Neuronal stem cell (in vitro differentiated cells): ENCODE results near the gene POC1A.

Experiments used
- DNase-seq: peaks from one replicate; pipeline ENCODE4 v3.0.0-alpha.2; 2013; ENCODE audit warnings: low spot score
- H2AFZ ChIP-seq: one replicate; pipeline ENCODE4 v1.6.1; 2013; ENCODE audit warnings: mild to moderate bottlenecking, low read length, inconsistent platforms
- H2AK5ac ChIP-seq: 2 replicates; pipeline ENCODE4 v1.6.1; 2013; ENCODE audit warnings: low read depth, mild to moderate bottlenecking, inconsistent platforms, low read length, moderate library complexity, mixed read lengths
- H2BK120ac ChIP-seq: 2 replicates; pipeline ENCODE4 v1.6.1; 2013; ENCODE audit warnings: low read depth, mild to moderate bottlenecking, inconsistent platforms, low read length, moderate library complexity, mixed read lengths
- H2BK12ac ChIP-seq: one replicate; pipeline ENCODE4 v1.6.1; 2013; ENCODE audit warnings: low read length, inconsistent platforms
- H2BK15ac ChIP-seq: 2 replicates; pipeline ENCODE4 v1.6.1; 2013; ENCODE audit warnings: mild to moderate bottlenecking, low read length, inconsistent platforms, mixed read lengths
- H2BK5ac ChIP-seq: one replicate; pipeline ENCODE4 v1.6.1; 2013; ENCODE audit warnings: inconsistent platforms, mild to moderate bottlenecking, low read length, moderate library complexity
- H3K14ac ChIP-seq: one replicate; pipeline ENCODE4 v1.6.1; 2013; ENCODE audit warnings: low read length, inconsistent platforms
- H3K18ac ChIP-seq: 2 replicates; pipeline ENCODE4 v1.6.1; 2013; ENCODE audit warnings: low read length, inconsistent platforms
- H3K23ac ChIP-seq: 2 replicates; pipeline ENCODE4 v1.6.1; 2013; ENCODE audit warnings: low read depth, mild to moderate bottlenecking, mixed read lengths, low read length, inconsistent platforms; ENCODE audit not compliant: poor library complexity
- H3K27ac ChIP-seq: replicated peaks from 3 replicates; pipeline ENCODE4 v1.5.1; 2013; ENCODE audit warnings: low read length, inconsistent platforms
- H3K27me3 ChIP-seq, 3 experiments: 2 replicates each; pipeline ENCODE4 v1.6.1; 2013; ENCODE audit warnings: low read length in 3 of 3, mild to moderate bottlenecking in 2 of 3, inconsistent platforms in 1 of 3, low read depth in 1 of 3, mixed read lengths in 1 of 3, moderate library complexity in 1 of 3; ENCODE audit not compliant: control insufficient read depth in 3 of 3, insufficient read depth in 3 of 3
- H3K36me3 ChIP-seq, 2 donors: replicated peaks in 1 of 2; 2 replicates each; pipeline ENCODE4 v1.6.1; 2013; ENCODE audit warnings: low read length in 2 of 2; ENCODE audit not compliant: control insufficient read depth in 2 of 2, insufficient read depth in 2 of 2
- H3K4ac ChIP-seq: 2 replicates; pipeline ENCODE4 v1.6.1; 2013; ENCODE audit warnings: inconsistent platforms, mild to moderate bottlenecking, low read length, moderate library complexity
- H3K4me1 ChIP-seq, 2 donors: 1 replicate in 1 of 2; 2 replicates in 1 of 2; pipeline ENCODE4 v1.6.1; 2013; ENCODE audit warnings: low read length in 2 of 2, low read depth in 1 of 2; ENCODE audit not compliant: control insufficient read depth in 2 of 2, insufficient read depth in 1 of 2
- H3K4me2 ChIP-seq: one replicate; pipeline ENCODE4 v1.6.1; 2013; ENCODE audit warnings: mild to moderate bottlenecking, low read length, inconsistent platforms; ENCODE audit not compliant: insufficient read depth, poor library complexity, severe bottlenecking
- H3K4me3 ChIP-seq, 2 donors: 2 replicates each; pipeline ENCODE4 v1.5.1; 2013; ENCODE audit warnings: low read length in 2 of 2, mild to moderate bottlenecking in 2 of 2, inconsistent platforms in 1 of 2, moderate library complexity in 1 of 2
- H3K79me1 ChIP-seq: one replicate; pipeline ENCODE4 v1.6.1; 2013; ENCODE audit warnings: low read depth, mild to moderate bottlenecking, inconsistent platforms, low read length, moderate library complexity
- H3K9ac ChIP-seq: one replicate; pipeline ENCODE4 v1.6.1; 2013; ENCODE audit warnings: mild to moderate bottlenecking, low read depth, low read length, inconsistent platforms; ENCODE audit not compliant: poor library complexity
- H3K9me3 ChIP-seq, 2 donors: replicated peaks in 1 of 2; 2 replicates each; pipeline versions ENCODE3 to v1.6.1; 2013; ENCODE audit warnings: low read length in 2 of 2, mild to moderate bottlenecking in 2 of 2, inconsistent platforms in 1 of 2, low read depth in 1 of 2, mixed read lengths in 1 of 2, moderate library complexity in 1 of 2; ENCODE audit not compliant: control insufficient read depth in 2 of 2, insufficient read depth in 1 of 2
- H4K8ac ChIP-seq: one replicate; pipeline ENCODE4 v1.6.1; 2013; ENCODE audit warnings: low read depth, mild to moderate bottlenecking, inconsistent platforms, low read length, moderate library complexity
- H4K91ac ChIP-seq: one replicate; pipeline ENCODE4 v1.6.1; 2013; ENCODE audit warnings: low read length, low read depth, mild to moderate bottlenecking, inconsistent platforms; ENCODE audit not compliant: poor library complexity
- WGBS, 2 donors: extraction: QIAGEN DNeasy Blood & Tissue Kit; methylation state at CpG; one replicate each; pipeline ENCODE4 v1.1.7; 2013; ENCODE audit warnings: missing lambda C conversion rate in 2 of 2, mixed read lengths in 1 of 2; ENCODE audit not compliant: insufficient read length in 2 of 2, insufficient replicate concordance in 1 of 2; ENCODE audit errors: extremely low coverage in 2 of 2; 5-methylcytosine and 5-hydroxymethylcytosine counted together

The POC1A gene

DNA sequence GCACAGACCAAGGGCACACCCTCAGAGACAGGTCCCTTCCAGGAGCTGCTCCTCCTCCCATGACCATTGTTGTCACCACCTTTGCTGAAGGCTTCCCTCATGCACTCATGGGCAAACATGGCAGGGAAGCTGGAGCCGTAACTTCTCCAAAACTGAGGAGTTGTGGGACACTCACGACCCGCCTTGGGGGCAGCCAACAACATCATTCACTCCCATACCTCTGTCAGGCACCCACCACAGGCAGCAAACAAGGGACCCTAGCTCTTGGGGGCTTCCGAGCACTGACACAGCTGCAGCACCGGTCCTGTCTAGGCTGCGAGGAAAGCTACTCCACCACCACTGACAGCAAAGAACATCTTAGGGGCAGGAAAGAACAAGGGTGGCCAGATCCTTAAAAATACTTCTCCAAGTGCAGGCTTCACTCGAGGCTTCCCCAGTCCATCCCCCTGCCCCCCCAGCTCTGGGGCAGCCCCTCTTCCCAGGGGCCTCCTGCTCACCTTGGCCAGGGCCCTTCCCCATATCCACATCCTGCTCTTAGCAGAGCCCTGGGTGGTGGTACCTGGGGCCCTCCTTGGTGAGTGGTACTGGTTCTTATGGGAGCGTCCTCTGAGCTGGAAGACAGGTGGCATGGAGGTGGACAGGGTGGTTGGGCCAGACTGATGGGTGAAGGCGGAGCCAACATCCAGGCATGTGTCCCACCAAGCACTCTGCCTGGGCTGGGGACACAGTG, 69.8 kb downstream of the POC1A start:
- H4K91ac ChIP-seq: peak overlapping the region; percentile 31
- no peak for DNase-seq
- no peak overlapping the region for H3K23ac ChIP-seq
- no peak overlapping the region for H3K27ac ChIP-seq
- peaks cover 11 to 19% of the 10 kb centered on the region in 2 donors for H3K4me1 ChIP-seq
- no peak overlapping the region for H3K4me2 ChIP-seq
- no peak overlapping the region for H2BK15ac ChIP-seq
- WGBS, 2 donors: no CpG with 5 or more reads among the region's 9 CpGs
- peak overlapping the region in 1 of 2 donors; percentile 43 for H3K4me3 ChIP-seq
- peak overlapping the region; percentile 54 for H2AK5ac ChIP-seq
- H4K8ac ChIP-seq: no peak overlapping the region
- peaks cover 0 to 3% of the 10 kb centered on the region in 2 donors for H3K36me3 ChIP-seq
- no peak overlapping the region for H3K18ac ChIP-seq
- peaks cover 0 to 3% of the 10 kb centered on the region in 2 donors for H3K9me3 ChIP-seq
- H3K79me1 ChIP-seq: peaks cover 2% of the 10 kb centered on the region
- H3K4ac ChIP-seq: no peak overlapping the region
- H3K9ac ChIP-seq: peak overlapping the region; percentile 72
- no peak overlapping the region for H2BK120ac ChIP-seq
- no peaks in the 10 kb centered on the region for H3K27me3 ChIP-seq
- no peak overlapping the region for H3K14ac ChIP-seq
- H2BK5ac ChIP-seq: no peak overlapping the region
- no peak overlapping the region for H2AFZ ChIP-seq
- no peak overlapping the region for H2BK12ac ChIP-seq

DNA sequence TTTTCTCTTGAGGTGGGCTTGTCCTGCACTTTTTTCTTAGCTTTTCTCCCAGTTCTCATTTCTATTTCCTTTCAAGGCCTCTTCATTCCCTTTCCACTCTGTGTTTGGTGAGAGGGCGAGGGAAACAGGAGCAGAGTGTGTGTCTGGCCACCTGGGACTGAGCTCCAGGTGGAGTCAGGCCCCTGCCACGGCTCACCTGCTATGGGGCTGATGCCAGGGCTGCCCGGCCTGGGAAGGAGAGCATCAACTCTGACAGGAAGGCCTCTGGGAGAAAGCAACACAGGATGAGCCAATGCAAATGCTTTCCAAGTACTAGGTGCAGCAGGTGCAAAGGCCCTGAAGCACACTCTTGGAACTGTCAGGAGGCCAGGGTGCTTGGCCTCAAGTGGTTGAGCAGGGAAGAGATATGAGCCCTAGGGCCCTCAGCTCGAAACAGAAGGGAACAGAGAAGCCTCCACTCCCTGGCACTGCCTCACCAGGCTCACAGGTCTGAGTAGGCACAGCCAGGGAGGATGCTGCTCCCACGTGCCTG, 70.6 kb downstream of the POC1A start:
- no peak for DNase-seq
- no peak overlapping the region for H3K14ac ChIP-seq
- peaks cover 5 to 14% of the 10 kb centered on the region in 2 donors for H3K4me1 ChIP-seq
- no peaks in the 10 kb centered on the region for H3K79me1 ChIP-seq
- no peak overlapping the region for H3K18ac ChIP-seq
- H3K27me3 ChIP-seq: no peaks in the 10 kb centered on the region
- H3K4ac ChIP-seq: no peak overlapping the region
- no peak overlapping the region for H3K4me2 ChIP-seq
- H2AK5ac ChIP-seq: no peak overlapping the region
- H3K9ac ChIP-seq: no peak overlapping the region
- H2AFZ ChIP-seq: no peak overlapping the region
- no peak overlapping the region for H4K91ac ChIP-seq
- H2BK12ac ChIP-seq: no peak overlapping the region
- WGBS, 2 donors: no CpG with 5 or more reads among the region's 5 CpGs
- H3K4me3 ChIP-seq: no peak overlapping the region
- H2BK15ac ChIP-seq: no peak overlapping the region
- peaks cover 0 to 3% of the 10 kb centered on the region in 2 donors for H3K36me3 ChIP-seq
- no peak overlapping the region for H2BK120ac ChIP-seq
- no peak overlapping the region for H3K27ac ChIP-seq
- H4K8ac ChIP-seq: no peak overlapping the region
- no peak overlapping the region for H3K23ac ChIP-seq
- peaks cover 0 to 3% of the 10 kb centered on the region in 2 donors for H3K9me3 ChIP-seq
- H2BK5ac ChIP-seq: no peak overlapping the region

DNA sequence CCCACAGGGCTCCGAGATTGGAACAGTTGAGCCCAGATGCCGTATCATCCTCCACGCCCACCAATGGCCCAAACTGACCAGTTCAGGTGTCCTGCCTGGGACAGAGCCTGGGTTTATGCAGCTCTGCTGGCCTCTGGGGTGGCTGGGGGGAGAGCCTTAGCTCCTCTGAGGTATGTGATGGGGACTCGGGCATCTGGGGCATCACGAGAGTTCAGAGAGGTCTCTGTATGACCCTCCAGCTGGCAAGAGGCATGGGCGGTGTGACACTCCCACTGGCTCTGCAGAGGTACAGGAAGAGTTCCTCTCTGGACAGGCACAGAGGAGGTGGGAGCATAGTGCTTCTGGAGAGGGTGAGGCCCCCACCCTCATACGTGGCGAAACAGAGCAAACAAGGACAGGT, 71.3 kb downstream of the POC1A start:
- no peak for DNase-seq
- no peak overlapping the region for H2AFZ ChIP-seq
- no peak overlapping the region for H3K4me2 ChIP-seq
- peak overlapping the region; percentile 13 for H3K9ac ChIP-seq
- no peak overlapping the region for H2BK15ac ChIP-seq
- H3K4ac ChIP-seq: no peak overlapping the region
- H3K36me3 ChIP-seq: peaks cover 0 to 3% of the 10 kb centered on the region in 2 donors
- H4K8ac ChIP-seq: no peak overlapping the region
- H2BK12ac ChIP-seq: no peak overlapping the region
- no peaks in the 10 kb centered on the region for H3K27me3 ChIP-seq
- H2AK5ac ChIP-seq: no peak overlapping the region
- H3K9me3 ChIP-seq: peaks cover 0 to 3% of the 10 kb centered on the region in 2 donors
- H2BK120ac ChIP-seq: no peak overlapping the region
- H3K23ac ChIP-seq: no peak overlapping the region
- H4K91ac ChIP-seq: no peak overlapping the region
- no peak overlapping the region for H3K14ac ChIP-seq
- H2BK5ac ChIP-seq: no peak overlapping the region
- peaks cover 0 to 8% of the 10 kb centered on the region in 2 donors for H3K4me1 ChIP-seq
- H3K4me3 ChIP-seq: peak overlapping the region in 1 of 2 donors; percentile 41
- no peaks in the 10 kb centered on the region for H3K79me1 ChIP-seq
- H3K18ac ChIP-seq: no peak overlapping the region
- WGBS, 2 donors: no CpG with 5 or more reads among the region's 8 CpGs
- H3K27ac ChIP-seq: no peak overlapping the region

DNA sequence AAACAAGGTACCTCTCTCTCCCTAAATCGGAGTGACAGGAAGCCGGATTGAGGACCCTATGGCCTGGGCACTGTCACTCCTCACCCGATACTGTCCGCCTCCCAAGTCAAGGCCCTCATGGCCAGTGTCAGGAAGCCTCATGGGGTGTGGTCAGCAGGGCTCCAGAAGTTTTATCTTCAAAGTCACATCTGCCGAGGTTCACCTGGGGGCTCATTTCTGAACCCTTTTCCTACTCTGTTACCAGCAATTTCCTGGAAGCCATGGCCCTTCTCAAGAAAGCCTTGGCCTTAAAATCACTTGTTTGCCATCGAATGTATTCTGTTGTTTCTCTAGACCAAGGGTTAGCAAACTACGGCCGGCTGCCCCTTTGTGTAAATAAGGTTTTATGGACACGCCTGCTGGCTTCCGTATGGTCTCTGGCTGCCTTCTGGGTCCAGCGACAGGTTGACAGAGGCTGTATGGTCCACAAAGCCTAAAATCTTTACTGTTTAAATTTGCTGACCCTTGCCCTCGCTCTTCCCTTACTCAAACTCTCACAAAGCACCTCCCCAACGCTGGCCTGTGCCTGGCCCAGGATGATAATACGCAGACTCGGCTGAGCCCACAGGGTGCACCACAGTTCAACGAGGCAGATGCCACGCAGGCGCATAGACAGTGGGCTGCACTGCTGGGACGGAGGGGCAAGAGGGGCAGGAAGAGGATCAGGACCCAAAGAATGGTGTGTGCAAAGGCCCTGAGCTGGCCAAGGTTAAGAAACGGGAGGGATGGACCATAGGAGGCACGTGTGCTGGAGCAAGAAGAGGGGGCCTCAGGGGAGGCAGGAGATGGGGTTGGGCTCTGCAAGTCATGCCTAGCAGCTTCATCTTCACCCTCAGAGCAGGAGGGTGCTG, 73.1 kb downstream of the POC1A start:
- no peak overlapping the region for H3K27ac ChIP-seq
- peak overlapping the region; percentile 66 for H3K14ac ChIP-seq
- no peak overlapping the region for H3K18ac ChIP-seq
- H2AFZ ChIP-seq: no peak overlapping the region
- no peak overlapping the region for H4K8ac ChIP-seq
- H3K23ac ChIP-seq: no peak overlapping the region
- no peak overlapping the region for H3K4ac ChIP-seq
- no peaks in the 10 kb centered on the region for H3K79me1 ChIP-seq
- no peak overlapping the region for H3K4me3 ChIP-seq
- H3K9me3 ChIP-seq: peaks cover 0 to 3% of the 10 kb centered on the region in 2 donors
- H4K91ac ChIP-seq: no peak overlapping the region
- H2AK5ac ChIP-seq: no peak overlapping the region
- no peak overlapping the region for H3K4me2 ChIP-seq
- WGBS, 2 donors: no CpG with 5 or more reads among the region's 21 CpGs
- peaks cover 0 to 3% of the 10 kb centered on the region in 2 donors for H3K4me1 ChIP-seq
- H2BK12ac ChIP-seq: no peak overlapping the region
- no peak for DNase-seq
- no peak overlapping the region for H2BK15ac ChIP-seq
- no peaks in the 10 kb centered on the region for H3K36me3 ChIP-seq
- H3K9ac ChIP-seq: peak overlapping the region; percentile 26
- no peak overlapping the region for H2BK120ac ChIP-seq
- no peak overlapping the region for H2BK5ac ChIP-seq
- H3K27me3 ChIP-seq: no peaks in the 10 kb centered on the region
